Keratinocyte (primary cell): ENCODE data around the gene PEX11A. TPM values are rescaled to one million over a fixed set of nuclear protein-coding genes. Genes with fewer than 3 reads are reported as not detected.

ENCODE experiments used
- DNase-seq: peaks from one replicate; pipeline ENCODE4 v3.0.0-alpha.2; 2011; ENCODE audit warnings: low read depth, missing footprints, low spot score
- FAIRE-seq: peaks from 2 replicates; lab custom pipeline; 2011; peaks lifted over from hg19 to GRCh38; lab: Jason Lieb, UNC
- H2AFZ ChIP-seq: 2 replicates; pipeline ENCODE4 v1.6.0; 2012; ENCODE audit warnings: low read length, control low read depth, inconsistent platforms; ENCODE audit not compliant: control insufficient read depth
- H3K27ac ChIP-seq: 2 replicates; pipeline ENCODE4 v1.5.1; 2011; ENCODE audit warnings: low read length; ENCODE audit not compliant: control insufficient read depth, insufficient read depth
- H3K27me3 ChIP-seq: 3 replicates; pipeline ENCODE4 v1.6.0; 2011; ENCODE audit warnings: low read length; ENCODE audit not compliant: control insufficient read depth, insufficient read depth; ENCODE audit errors: extremely low read depth
- H3K36me3 ChIP-seq, 2 experiments: 2 replicates in 1 of 2; 3 replicates in 1 of 2; pipeline ENCODE4 v1.5.1; 2011; ENCODE audit warnings: low read length in 2 of 2, mild to moderate bottlenecking in 1 of 2; ENCODE audit not compliant: control insufficient read depth in 2 of 2, insufficient read depth in 2 of 2; ENCODE audit errors: extremely low read depth in 1 of 2
- H3K4me1 ChIP-seq: 3 replicates; pipeline ENCODE4 v1.5.1; 2011; ENCODE audit warnings: low read length; ENCODE audit not compliant: control insufficient read depth, insufficient read depth; ENCODE audit errors: extremely low read depth
- H3K4me2 ChIP-seq: 3 replicates; pipeline ENCODE4 v1.6.0; 2011; ENCODE audit warnings: low read depth, low read length; ENCODE audit not compliant: control insufficient read depth, insufficient read depth; ENCODE audit errors: extremely low read depth
- H3K4me3 ChIP-seq, 3 experiments: fragments of 200-600 bp in 1 of 3; sonication (generic) in 1 of 3; 2 replicates in 2 of 3; 3 replicates in 1 of 3; pipeline ENCODE4 v1.5.1; 2011 to 2016; ENCODE audit warnings: low read length in 3 of 3, mild to moderate bottlenecking in 3 of 3, control low read depth in 2 of 3, inconsistent platforms in 1 of 3, low read depth in 1 of 3, mixed read lengths in 1 of 3, mixed run types in 1 of 3, moderate library complexity in 1 of 3; ENCODE audit not compliant: control insufficient read depth in 2 of 3, insufficient read depth in 2 of 3; ENCODE audit errors: extremely low read depth in 1 of 3
- H3K79me2 ChIP-seq: 2 replicates; pipeline ENCODE4 v1.6.0; 2012; ENCODE audit warnings: low read length; ENCODE audit not compliant: control insufficient read depth, insufficient read depth
- H3K9ac ChIP-seq: 3 replicates; pipeline ENCODE4 v1.6.0; 2011; ENCODE audit warnings: low read length; ENCODE audit not compliant: control insufficient read depth, insufficient read depth; ENCODE audit errors: extremely low read depth
- H3K9me1 ChIP-seq: 3 replicates; pipeline ENCODE4 v1.6.0; 2011; ENCODE audit warnings: low read length; ENCODE audit not compliant: control insufficient read depth, insufficient read depth; ENCODE audit errors: extremely low read depth
- H3K9me3 ChIP-seq: 2 replicates; pipeline ENCODE4 v1.5.1; 2012; ENCODE audit warnings: low read depth, low read length; ENCODE audit not compliant: control insufficient read depth
- H4K20me1 ChIP-seq: 3 replicates; pipeline ENCODE4 v1.6.0; 2011; ENCODE audit warnings: low read length; ENCODE audit not compliant: control insufficient read depth, insufficient read depth; ENCODE audit errors: extremely low read depth
- EZH2 ChIP-seq: IDR thresholded peaks from one replicate; pipeline ENCODE4 v1.6.1; 2012; ENCODE audit warnings: inconsistent platforms, mild to moderate bottlenecking, low read length, moderate library complexity
- dilution Hi-C: fragments of 300-500 bp; cut with MboI; formaldehyde crosslinking; loops from one replicate; pipeline ENCODE4 v1.7.0; 2020; ENCODE audit warnings: low sequenced_read_pairs; ENCODE audit not compliant: extremely low pct_ligation_motif_present
- polyA plus RNA-seq, 5 experiments: library from polyadenylated mRNA; depleted of rRNA in 3 of 5; stranded (reverse) in 3 of 5; stranded (forward) in 1 of 5; unstranded in 1 of 5; fragments of >200 nt; gene quantifications; 1 replicate in 1 of 5; 2 replicates in 3 of 5; 3 replicates in 1 of 5; pipeline versions ENCODE4 v1.2.1 to v1.2.3, GENCODE V29; 2011 to 2012; ENCODE audit warnings: missing spikeins in 2 of 5, low read depth in 1 of 5, low replicate concordance in 1 of 5
- TF ChIP-seq, protein P1 (sequence below), 3 experiments: IDR thresholded peaks in 1 of 3; conservative IDR thresholded peaks in 1 of 3; optimal IDR thresholded peaks in 1 of 3; 2 replicates in 2 of 3; 3 replicates in 1 of 3; pipeline versions ENCODE3 to v1.5.1; 2011; ENCODE audit warnings: low read length in 3 of 3, mild to moderate bottlenecking in 3 of 3, moderate library complexity in 2 of 3, control low read depth in 1 of 3, inconsistent platforms in 1 of 3; ENCODE audit not compliant: insufficient read depth in 2 of 3; ENCODE audit errors: extremely low read depth in 1 of 3

Gene PEX11A
- polyA plus RNA-seq, 1 donor (not counting 4 experiments of a cell fraction or from before 2014, with no cell fraction given): 6.0 TPM

DNA sequence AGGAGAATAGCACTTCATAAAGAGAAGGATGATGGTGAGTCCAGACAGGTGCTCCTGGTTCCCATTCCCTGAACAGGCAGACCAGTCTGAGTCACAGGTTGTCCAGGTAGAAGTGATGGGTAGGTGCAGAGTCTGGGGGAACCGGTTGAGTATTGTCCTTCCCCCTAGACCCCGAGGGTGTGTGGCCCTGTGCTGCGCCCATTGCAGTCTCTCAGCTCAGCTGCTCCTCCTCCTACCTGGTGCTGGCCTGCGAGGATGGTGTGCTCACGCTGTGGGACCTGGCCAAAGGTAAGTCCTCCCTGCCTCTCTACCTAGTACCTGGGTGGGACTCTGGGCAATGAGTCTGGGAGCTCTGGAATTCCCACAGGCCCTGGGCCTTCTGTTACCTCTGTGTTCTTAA lies 40.7 kb upstream of the PEX11A start:
- Histone ChIP-seq H3K9me1 (no peaks in the 10 kb centered on the region), H3K9ac (no peak overlapping the region), H3K9me3 (no peaks in the 10 kb centered on the region), H2AFZ (no peak overlapping the region), H3K4me2 (no peak overlapping the region), H3K27ac (no peak overlapping the region), H3K4me1 (no peaks in the 10 kb centered on the region), H4K20me1 (no peaks in the 10 kb centered on the region), H3K27me3 (peaks cover 3% of the 10 kb centered on the region), H3K36me3 (no peaks in the 10 kb centered on the region), H3K4me3 (no peak overlapping the region), H3K79me2 (no peaks in the 10 kb centered on the region)
- dilution Hi-C loops: no loop called here
- FAIRE-seq (no peak), DNase-seq (no peak)
- TF ChIP-seq EZH2: no peak
- TF ChIP-seq, protein P1, sequence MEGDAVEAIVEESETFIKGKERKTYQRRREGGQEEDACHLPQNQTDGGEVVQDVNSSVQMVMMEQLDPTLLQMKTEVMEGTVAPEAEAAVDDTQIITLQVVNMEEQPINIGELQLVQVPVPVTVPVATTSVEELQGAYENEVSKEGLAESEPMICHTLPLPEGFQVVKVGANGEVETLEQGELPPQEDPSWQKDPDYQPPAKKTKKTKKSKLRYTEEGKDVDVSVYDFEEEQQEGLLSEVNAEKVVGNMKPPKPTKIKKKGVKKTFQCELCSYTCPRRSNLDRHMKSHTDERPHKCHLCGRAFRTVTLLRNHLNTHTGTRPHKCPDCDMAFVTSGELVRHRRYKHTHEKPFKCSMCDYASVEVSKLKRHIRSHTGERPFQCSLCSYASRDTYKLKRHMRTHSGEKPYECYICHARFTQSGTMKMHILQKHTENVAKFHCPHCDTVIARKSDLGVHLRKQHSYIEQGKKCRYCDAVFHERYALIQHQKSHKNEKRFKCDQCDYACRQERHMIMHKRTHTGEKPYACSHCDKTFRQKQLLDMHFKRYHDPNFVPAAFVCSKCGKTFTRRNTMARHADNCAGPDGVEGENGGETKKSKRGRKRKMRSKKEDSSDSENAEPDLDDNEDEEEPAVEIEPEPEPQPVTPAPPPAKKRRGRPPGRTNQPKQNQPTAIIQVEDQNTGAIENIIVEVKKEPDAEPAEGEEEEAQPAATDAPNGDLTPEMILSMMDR (optimal IDR thresholded peaks at IDR 0.05 in 1 of 3, IDR thresholded peaks at IDR 0.05 in 1 of 3, conservative IDR thresholded peaks at IDR 0.05 in 1 of 3; ENCODE audit: extremely low read depth in 1 of 3, insufficient read depth in 2 of 3, low read length in 3 of 3): no peak

DNA sequence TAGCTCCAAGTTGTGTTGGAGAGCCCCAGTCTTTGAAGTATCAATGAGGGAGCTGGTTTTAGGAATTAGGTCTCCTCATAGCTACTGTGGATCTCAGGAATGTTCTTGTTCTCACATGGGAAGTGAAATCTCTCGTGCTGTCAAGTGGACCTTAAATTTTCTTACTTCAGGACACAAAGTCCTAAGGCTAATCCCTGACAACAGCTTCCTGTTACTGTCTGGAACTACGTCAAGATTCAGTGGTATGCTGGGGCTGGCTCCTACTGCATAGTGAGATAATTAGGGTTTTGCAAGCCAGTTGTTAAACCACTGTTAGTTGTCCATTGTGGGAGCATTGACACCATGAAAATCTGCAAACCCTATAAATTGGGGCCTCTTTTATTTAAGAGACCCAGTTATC lies 37.7 kb upstream of the PEX11A start:
- no peak overlapping the region for H3K9ac ChIP-seq
- H3K4me3 ChIP-seq: no peak overlapping the region
- H3K79me2 ChIP-seq: no peaks in the 10 kb centered on the region
- H2AFZ ChIP-seq: no peak overlapping the region
- peaks cover 3% of the 10 kb centered on the region for H3K9me3 ChIP-seq
- dilution Hi-C loops: no loop called here
- DNase-seq (no peak), FAIRE-seq (no peak)
- no peaks in the 10 kb centered on the region for H3K9me1 ChIP-seq
- no peaks in the 10 kb centered on the region for H3K36me3 ChIP-seq
- H3K27ac ChIP-seq: no peak overlapping the region
- H3K4me1 ChIP-seq: no peaks in the 10 kb centered on the region
- no peaks in the 10 kb centered on the region for H3K27me3 ChIP-seq
- H3K4me2 ChIP-seq: no peak overlapping the region
- TF ChIP-seq, protein P1 (optimal IDR thresholded peaks at IDR 0.05 in 1 of 3, IDR thresholded peaks at IDR 0.05 in 1 of 3, conservative IDR thresholded peaks at IDR 0.05 in 1 of 3; ENCODE audit: extremely low read depth in 1 of 3, insufficient read depth in 2 of 3, low read length in 3 of 3): no peak
- TF ChIP-seq EZH2: no peak
- no peaks in the 10 kb centered on the region for H4K20me1 ChIP-seq
